Muscle of leg (tissue), 11 donors: ENCODE data around the gene SBF2. TPM values are rescaled to one million over a fixed set of nuclear protein-coding genes. Genes with fewer than 3 reads are reported as not detected.

Source experiments
- DNase-seq: peaks from one replicate; pipeline ENCODE4 v3.0.0; 2013
- H3K27ac ChIP-seq: one replicate; pipeline ENCODE4 v1.5.1; 2013; ENCODE audit warnings: mild to moderate bottlenecking, low read length, control low read depth
- H3K27me3 ChIP-seq: one replicate; pipeline ENCODE4 v1.6.1; 2013; ENCODE audit warnings: low read length; ENCODE audit not compliant: control insufficient read depth, insufficient read depth
- H3K36me3 ChIP-seq: one replicate; pipeline ENCODE4 v1.6.1; 2013; ENCODE audit warnings: low read length; ENCODE audit not compliant: control insufficient read depth, insufficient read depth
- H3K4me1 ChIP-seq: one replicate; pipeline ENCODE4 v1.6.1; 2013; ENCODE audit warnings: low read length; ENCODE audit not compliant: control insufficient read depth, insufficient read depth
- H3K4me3 ChIP-seq: one replicate; pipeline ENCODE4 v1.5.1; 2013; ENCODE audit warnings: low read length, control low read depth
- H3K9me3 ChIP-seq: replicated peaks from 2 replicates; pipeline ENCODE4 v1.6.1; 2013; ENCODE audit warnings: low read depth, low read length; ENCODE audit not compliant: control insufficient read depth
- WGBS: methylation state at CpG from one replicate; pipeline ENCODE4 v1.1.5; 2013; ENCODE audit warnings: missing lambda C conversion rate; ENCODE audit not compliant: insufficient coverage; 5-methylcytosine and 5-hydroxymethylcytosine counted together
- polyA plus RNA-seq, 8 donors: library from polyadenylated mRNA; unstranded; fragments of 120-200 nt; gene quantifications; one replicate each; pipeline versions ENCODE4 v1.2.1 to v1.2.3, GENCODE V29; 2013; ENCODE audit warnings: inconsistent platforms in 1 of 8, low replicate concordance in 1 of 8; ENCODE audit not compliant: insufficient read length in 8 of 8, insufficient read depth in 1 of 8
- total RNA-seq: library from RNA; stranded (reverse); fragments of 120-200 nt; gene quantifications from one replicate; pipeline ENCODE4 v1.2.4, GENCODE V29; 2013

SBF2 gene
- total and polyA plus RNA-seq, 9 donors: 18.3 to 29.5 (median 21.5) TPM

DNA sequence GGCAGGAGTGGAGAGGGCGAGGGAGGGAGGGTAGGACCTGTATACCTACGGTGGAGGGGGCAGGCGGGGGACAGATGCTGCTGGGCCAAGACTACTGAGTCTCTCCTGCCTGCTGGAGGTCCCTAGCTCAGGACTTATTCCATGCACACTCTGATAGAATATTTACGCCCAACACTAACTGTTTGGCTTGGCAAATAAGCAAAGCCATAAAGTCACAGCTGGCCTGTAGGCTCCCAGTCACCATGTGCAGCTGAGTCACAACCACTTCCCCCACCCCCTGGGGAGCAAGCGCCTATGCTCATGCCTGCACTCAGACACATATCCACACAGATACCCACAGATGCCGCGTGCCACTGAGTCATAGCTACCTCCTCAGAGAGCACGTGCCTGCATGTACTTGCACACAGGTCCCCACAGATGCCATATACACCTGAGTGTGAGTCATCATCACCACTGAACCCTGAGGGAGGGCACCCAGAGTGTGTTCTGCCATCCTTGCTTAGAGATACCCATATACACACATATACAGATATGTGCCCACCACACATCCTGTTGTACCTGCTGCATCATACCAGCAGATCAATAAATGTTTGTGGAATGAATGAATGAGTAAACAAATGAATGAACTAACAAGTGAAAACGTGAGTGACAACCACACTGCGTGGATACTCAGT is 534.4 kb downstream of the SBF2 start:
- peak; percentile 86 for DNase-seq
- no peak overlapping the region for H3K4me3 ChIP-seq
- H3K27me3 ChIP-seq: no peaks in the 10 kb centered on the region
- peaks cover 48% of the 10 kb centered on the region for H3K4me1 ChIP-seq
- H3K36me3 ChIP-seq: no peaks in the 10 kb centered on the region
- H3K9me3 ChIP-seq: no peaks in the 10 kb centered on the region
- peak overlapping the region; percentile 83 for H3K27ac ChIP-seq
- WGBS: 37% methylated on average over 6 of the region's 10 CpGs

- peak overlapping the region; percentile 83 for H3K27ac ChIP-seq
- 12% methylated on average over 54 of the region's 58 CpGs for WGBS
- no peaks in the 10 kb centered on the region for H3K9me3 ChIP-seq
- no peaks in the 10 kb centered on the region for H3K36me3 ChIP-seq
- peaks cover 42% of the 10 kb centered on the region for H3K4me1 ChIP-seq
- H3K27me3 ChIP-seq: no peaks in the 10 kb centered on the region
- H3K4me3 ChIP-seq: peak overlapping the region; percentile 66
- peak; percentile 88 for DNase-seq
Observed at GRCh38 chr11:9758637-9759518, 535.1 kb downstream of the SBF2 start.

- 4% methylated on average over 64 of the region's 64 CpGs for WGBS
- Histone ChIP-seq H3K36me3 (no peaks in the 10 kb centered on the region), H3K4me1 (peaks cover 35% of the 10 kb centered on the region), H3K9me3 (no peaks in the 10 kb centered on the region), H3K4me3 (peak overlapping the region; percentile 66), H3K27me3 (no peaks in the 10 kb centered on the region), H3K27ac (peak overlapping the region; percentile 83)
- peak; percentile 86 for DNase-seq
Observed at GRCh38 chr11:9757809-9758636, 536.0 kb downstream of the SBF2 start.

- Histone ChIP-seq H3K27ac (no peak overlapping the region), H3K36me3 (no peaks in the 10 kb centered on the region), H3K27me3 (no peaks in the 10 kb centered on the region), H3K4me3 (no peak overlapping the region), H3K9me3 (no peaks in the 10 kb centered on the region), H3K4me1 (peaks cover 30% of the 10 kb centered on the region)
- no peak for DNase-seq
- 83% methylated on average over 2 of the region's 6 CpGs for whole genome bisulfite sequencing
Observed at GRCh38 chr11:9756878-9757277, 537.1 kb downstream of the SBF2 start.

DNA sequence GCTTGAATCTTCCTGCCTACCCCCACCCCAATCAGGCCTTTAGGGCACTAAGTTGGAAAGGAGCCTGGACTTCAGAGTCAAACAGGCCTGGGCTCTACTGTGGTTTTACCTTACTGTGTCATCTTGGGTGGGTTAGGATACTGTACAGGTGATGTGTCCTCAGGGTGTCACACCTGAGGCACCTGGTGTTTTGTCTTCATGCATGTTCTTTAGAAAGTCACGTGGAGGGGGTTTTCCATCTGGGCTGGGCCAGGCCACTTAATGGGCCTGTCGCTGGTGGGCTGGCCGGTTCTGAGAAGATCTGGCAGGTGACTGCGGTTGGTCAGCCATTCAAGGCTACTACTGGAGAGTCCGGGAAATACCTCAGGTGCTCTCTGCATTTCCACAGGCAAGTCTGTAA is 537.6 kb downstream of the SBF2 start:
- DNase-seq: no peak
- Histone ChIP-seq H3K4me1 (peaks cover 30% of the 10 kb centered on the region), H3K27me3 (no peaks in the 10 kb centered on the region), H3K9me3 (no peaks in the 10 kb centered on the region), H3K4me3 (no peak overlapping the region), H3K36me3 (no peaks in the 10 kb centered on the region), H3K27ac (no peak overlapping the region)
- 89% methylated on average over 5 of the region's 5 CpGs for WGBS

- Histone ChIP-seq H3K27me3 (no peaks in the 10 kb centered on the region), H3K9me3 (no peaks in the 10 kb centered on the region), H3K4me1 (peaks cover 28% of the 10 kb centered on the region), H3K36me3 (peaks cover under 1% of the 10 kb centered on the region), H3K27ac (no peak overlapping the region), H3K4me3 (no peak overlapping the region)
- WGBS: 27% methylated on average over 6 of the region's 7 CpGs
- no peak for DNase-seq
Observed at GRCh38 chr11:9755561-9756185, 538.3 kb downstream of the SBF2 start.

DNA sequence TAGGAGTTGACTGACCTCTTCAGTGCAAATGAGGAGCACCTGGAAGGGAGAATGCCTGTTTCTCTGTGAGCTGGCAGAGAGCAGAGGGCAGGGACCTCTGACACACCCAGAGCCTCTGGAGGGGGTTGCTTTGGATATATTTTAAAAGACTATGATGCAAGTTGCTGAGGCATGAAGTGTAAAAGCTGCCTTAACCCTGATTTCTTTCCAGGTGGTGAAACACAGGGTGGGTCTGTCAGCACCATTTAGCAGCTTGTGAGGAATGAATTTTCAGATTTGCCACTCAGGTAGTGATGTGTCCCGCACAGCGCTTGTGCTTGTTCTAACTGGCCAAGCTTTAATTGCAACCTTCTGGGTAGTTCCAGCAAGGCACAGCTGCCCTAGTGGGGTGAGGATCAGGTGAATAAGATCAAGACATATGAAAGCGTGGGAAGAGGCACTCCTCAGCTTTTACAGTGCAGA is 540.0 kb downstream of the SBF2 start:
- Histone ChIP-seq H3K36me3 (peaks cover 7% of the 10 kb centered on the region), H3K27me3 (no peaks in the 10 kb centered on the region), H3K4me1 (peaks cover 13% of the 10 kb centered on the region), H3K27ac (no peak overlapping the region), H3K4me3 (no peak overlapping the region), H3K9me3 (no peaks in the 10 kb centered on the region)
- 42% methylated on average over 2 of the region's 3 CpGs for WGBS
- no peak for DNase-seq

GRCh38 chr11:9753021-9753420 is 541.0 kb downstream of the SBF2 start:
- Histone ChIP-seq H3K9me3 (no peaks in the 10 kb centered on the region), H3K27me3 (no peaks in the 10 kb centered on the region), H3K4me1 (peaks cover 8% of the 10 kb centered on the region), H3K36me3 (peaks cover 7% of the 10 kb centered on the region), H3K27ac (no peak overlapping the region), H3K4me3 (no peak overlapping the region)
- WGBS: 29% methylated on average over 1 of the region's 3 CpGs
- no peak for DNase-seq

DNA sequence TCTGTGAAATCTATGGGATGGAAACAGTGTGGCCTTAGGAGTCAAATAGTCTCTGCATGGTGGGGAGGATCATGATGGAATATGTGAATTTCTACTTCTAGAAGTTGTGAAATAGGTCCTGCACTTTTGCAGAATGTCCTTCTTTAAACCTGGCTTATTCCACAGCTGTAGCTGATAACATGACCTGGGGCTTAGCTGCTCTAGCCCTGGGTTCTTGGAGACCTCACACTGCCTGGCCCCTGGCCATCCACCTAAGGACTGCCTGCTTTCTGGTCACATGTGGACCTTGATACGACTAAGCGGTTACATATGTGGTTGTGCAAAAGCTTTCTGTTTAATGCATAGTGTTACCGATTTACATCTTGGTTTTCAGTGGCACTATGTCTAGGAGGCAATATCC is 541.9 kb downstream of the SBF2 start:
- Histone ChIP-seq H3K27ac (no peak overlapping the region), H3K4me1 (peaks cover 6% of the 10 kb centered on the region), H3K27me3 (no peaks in the 10 kb centered on the region), H3K4me3 (no peak overlapping the region), H3K36me3 (peaks cover 10% of the 10 kb centered on the region), H3K9me3 (no peaks in the 10 kb centered on the region)
- DNase-seq: no peak
- whole genome bisulfite sequencing: no CpG with 5 or more reads among the region's 3 CpGs
